NCI-H226 (cell line): ENCODE data around the gene COL27A1.
"Not testable (repeated sequence)": the region's sequence is repeated elsewhere in the genome, so short reads cannot be mapped to it uniquely, and the experiment has no call there.

Experiments
- DNase-seq: peaks from one replicate; pipeline ENCODE4 v3.0.0-alpha.2; 2015

Gene COL27A1

GRCh38 chr9:114185570-114186490 lies 30.5 kb downstream of the COL27A1 start:
- no peak for DNase-seq

DNA sequence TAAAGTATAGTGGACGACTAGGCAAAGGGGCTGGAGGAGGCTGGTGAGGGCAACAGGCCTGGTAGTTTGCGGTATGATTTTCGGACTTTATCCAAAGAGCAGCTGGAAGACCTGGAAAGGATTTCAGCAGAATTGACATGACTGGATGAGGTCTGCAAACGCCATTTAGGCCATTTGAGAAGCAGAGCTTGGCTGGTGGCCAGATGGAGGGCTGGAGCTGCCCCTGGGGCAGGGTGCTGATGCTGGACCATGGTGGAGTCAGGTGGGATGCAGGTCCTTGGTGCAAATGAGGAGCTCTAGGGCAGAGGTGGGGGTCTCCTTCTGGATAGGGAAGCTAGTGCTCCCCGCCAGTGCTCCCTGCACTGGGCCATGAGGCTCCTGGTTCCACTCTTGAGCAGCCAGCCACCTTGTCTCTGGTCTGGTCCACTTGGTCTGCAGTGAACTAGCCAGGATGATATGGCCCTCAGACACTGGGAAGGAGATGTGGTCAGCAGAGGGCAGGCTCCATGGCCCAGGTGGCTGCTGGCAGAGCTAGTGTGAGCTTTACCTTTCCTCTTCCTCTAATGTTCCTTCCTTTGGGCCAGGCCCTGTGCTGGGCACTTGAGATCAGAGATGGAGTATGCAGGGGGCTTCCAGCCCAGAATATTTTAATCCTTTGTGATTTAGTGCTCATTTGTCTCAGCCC lies 31.4 kb downstream of the COL27A1 start:
- DNase-seq = no peak

- no peak for DNase-seq
These were observed 32.5 kb downstream of the COL27A1 start for GRCh38 chr9:114187827-114188226.

DNA sequence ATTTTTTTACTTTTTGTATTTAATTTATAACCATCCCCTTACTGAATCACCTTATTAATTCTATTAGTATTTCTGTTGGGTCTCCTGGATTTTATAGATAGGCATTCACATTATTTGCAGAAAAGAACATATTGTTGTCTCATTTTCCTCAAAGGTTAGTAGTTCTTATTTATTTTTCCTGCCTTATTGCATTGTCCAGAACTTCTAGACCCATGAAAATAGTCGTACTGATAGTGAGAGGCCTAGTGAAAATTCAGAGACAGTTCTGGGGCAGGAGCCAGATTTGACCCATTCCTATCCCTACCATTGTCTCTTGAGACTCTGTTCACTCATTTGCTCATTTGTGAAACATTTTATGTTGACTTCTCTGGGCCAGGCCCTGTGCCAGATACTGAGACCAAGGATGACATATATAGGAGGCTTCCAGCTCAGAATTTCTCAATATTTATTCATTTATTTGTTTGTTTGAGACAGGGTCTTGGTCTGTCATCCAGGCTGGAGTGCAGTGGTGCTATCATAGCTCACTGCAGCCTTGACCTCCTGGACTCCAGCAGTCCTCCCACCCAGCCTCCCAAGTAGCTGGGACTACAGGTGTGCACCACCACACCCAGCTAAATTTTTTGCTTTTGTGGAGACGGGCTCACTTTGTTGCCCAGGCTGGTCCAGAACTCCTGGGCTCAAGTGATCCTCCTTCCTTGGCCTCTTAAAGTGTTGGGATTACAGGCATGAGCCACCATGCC lies 34.7 kb downstream of the COL27A1 start:
- no peak for DNase-seq

DNA sequence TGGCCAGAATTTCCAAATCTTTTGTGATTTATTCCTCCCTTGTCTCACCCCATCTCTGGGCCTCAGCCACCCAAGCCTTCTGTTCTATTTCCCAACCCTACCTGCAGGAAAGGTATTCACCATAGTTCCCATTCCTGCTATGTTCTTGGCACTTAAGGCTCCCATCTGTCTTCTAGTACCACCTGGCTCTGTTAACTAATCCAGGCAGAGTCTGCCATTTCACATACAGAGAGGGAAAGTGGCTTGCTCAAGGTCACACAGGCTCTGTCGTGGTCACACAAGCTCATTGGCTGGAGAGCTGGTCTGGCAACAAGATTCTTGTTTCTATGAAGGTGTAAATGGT lies 35.2 kb downstream of the COL27A1 start:
- no peak for DNase-seq

- DNase-seq = not testable (repeated sequence)
These were observed 36.1 kb downstream of the COL27A1 start for GRCh38 chr9:114191402-114191801.

DNA sequence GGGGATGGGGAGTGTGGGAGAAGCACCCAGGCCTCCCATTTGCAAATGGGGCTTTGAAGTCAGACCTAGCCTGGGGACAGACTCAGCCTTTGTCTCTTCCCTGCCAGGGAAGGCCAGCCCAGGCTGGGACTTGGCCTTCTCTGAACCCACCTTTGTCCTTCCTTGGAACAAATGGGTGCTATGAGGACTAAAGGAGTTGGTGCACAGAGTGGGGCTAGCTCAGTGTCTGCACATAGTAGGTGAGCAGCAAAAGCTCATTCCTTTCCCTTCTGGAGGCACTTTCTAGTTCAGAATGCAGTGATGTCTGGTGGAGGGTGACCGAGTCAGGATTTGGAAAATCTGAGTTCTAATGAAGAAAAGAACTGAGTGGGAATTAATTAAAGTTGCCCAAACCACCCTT lies 37.2 kb downstream of the COL27A1 start:
- no peak for DNase-seq

- no peak for DNase-seq
These were observed 37.8 kb downstream of the COL27A1 start for GRCh38 chr9:114193090-114193489.

DNA sequence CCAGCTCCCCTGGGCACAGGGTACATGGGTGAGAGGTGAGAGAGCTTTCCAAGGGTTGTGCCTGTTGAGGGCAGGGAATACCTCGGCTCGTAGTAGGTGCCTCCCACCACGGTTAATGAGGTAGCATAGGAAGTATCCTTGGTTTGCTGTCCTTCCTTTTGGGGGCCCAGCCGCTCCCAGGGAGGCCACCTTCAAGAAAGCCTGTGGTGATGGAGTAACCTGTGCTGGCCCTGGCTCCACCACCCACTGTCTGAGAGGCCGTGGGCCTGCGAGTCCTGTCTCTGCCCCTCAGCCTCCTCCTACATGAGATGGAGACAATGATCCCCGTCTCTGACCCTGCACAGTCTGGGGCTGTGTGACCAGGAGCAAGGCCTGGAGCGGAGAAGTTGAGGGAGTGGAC lies 40.8 kb downstream of the COL27A1 start:
- no peak for DNase-seq

DNA sequence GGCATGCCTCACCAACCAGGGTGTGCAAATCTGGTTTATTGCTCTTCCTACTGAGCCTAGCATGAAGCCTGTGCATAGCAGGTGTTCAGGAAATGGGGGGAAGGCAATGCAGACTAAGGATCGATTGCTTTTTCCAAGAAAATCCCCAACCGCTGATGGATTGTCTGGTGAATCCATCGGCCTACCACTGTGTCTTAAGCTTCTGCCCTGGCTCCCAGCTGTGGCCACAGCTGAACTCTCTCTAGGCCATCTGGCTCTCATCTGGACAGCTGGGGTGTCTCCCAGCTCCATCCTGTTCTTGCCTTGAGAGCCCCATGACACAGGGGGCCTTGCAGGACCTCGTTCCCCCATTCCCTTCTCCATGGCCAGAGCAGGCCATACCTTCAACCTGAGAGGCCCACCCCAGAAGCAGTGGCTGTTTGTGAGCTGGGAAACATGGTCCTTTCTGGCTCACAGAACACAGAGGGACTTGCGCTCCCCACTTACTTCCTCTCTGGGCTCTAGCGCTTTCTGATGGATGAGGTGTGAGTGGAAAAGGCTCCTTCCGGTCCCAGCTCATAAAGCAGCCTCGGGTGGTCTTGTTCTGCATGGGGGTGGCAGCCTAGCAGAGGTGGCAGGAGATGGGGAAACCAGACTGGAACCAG lies 41.8 kb downstream of the COL27A1 start:
- no peak for DNase-seq

- DNase-seq = no peak
These were observed 43.1 kb downstream of the COL27A1 start for GRCh38 chr9:114198249-114199040.

- no peak for DNase-seq
These were observed 45.5 kb downstream of the COL27A1 start for GRCh38 chr9:114200721-114201300.

GRCh38 chr9:114202396-114202795 lies 47.1 kb downstream of the COL27A1 start:
- DNase-seq = no peak

GRCh38 chr9:114202849-114203248 lies 47.5 kb downstream of the COL27A1 start:
- DNase-seq = no peak

- no peak for DNase-seq
These were observed 48.2 kb downstream of the COL27A1 start for GRCh38 chr9:114203410-114204140.

GRCh38 chr9:114204265-114204664 lies 48.9 kb downstream of the COL27A1 start:
- DNase-seq = no peak

DNA sequence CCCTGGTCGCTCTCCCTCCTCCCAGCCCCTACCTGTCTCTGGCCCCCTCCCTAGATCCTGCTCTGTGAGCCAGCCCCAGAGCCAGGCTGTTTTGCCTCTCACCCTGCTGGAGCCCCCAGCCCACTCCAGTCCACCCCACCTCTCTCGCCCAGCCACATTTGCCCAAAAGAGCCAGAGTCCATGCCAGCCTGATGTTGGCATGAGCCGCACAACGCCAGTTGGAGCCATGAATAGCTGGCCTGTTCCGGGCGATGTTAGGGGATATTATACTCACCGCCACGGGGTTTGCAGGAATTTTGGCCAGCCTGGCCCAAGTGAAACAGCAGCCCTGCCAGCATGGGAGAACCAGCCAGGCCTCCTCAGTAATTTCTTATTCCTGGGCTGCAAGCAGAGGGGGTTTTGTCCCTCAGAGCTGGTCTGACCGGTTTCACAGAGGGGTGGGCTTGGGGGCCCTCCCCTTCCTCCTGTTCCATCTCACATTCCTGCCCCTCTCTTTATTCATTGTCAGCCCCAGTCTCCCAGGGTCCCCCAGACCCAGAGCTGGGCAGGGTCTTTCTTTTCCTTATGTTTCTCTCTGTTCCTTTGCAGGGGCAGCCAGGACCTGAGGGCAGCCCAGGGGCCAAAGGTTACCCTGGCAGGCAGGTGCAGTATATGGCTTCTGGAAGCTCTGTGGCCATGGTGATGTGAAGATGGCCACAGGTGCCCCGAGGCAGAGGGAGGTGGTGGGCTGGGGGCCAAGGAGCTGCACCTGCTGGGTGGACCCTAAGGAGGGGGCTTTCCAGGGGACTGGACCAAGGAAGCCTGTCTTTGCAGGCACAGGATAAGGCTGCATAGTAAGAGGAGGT lies 50.1 kb downstream of the COL27A1 start:
- DNase-seq = no peak

- no peak for DNase-seq
These were observed 51.0 kb downstream of the COL27A1 start for GRCh38 chr9:114206221-114206789.

GRCh38 chr9:114207034-114207810 lies 51.9 kb downstream of the COL27A1 start:
- peak; percentile 26 for DNase-seq
